ENCODE measurements around the gene SMLR1.
"Not testable (repeated sequence)": the region's sequence is repeated elsewhere in the genome, so short reads cannot be mapped to it uniquely, and the experiment has no call there.

Gene SMLR1

DNA sequence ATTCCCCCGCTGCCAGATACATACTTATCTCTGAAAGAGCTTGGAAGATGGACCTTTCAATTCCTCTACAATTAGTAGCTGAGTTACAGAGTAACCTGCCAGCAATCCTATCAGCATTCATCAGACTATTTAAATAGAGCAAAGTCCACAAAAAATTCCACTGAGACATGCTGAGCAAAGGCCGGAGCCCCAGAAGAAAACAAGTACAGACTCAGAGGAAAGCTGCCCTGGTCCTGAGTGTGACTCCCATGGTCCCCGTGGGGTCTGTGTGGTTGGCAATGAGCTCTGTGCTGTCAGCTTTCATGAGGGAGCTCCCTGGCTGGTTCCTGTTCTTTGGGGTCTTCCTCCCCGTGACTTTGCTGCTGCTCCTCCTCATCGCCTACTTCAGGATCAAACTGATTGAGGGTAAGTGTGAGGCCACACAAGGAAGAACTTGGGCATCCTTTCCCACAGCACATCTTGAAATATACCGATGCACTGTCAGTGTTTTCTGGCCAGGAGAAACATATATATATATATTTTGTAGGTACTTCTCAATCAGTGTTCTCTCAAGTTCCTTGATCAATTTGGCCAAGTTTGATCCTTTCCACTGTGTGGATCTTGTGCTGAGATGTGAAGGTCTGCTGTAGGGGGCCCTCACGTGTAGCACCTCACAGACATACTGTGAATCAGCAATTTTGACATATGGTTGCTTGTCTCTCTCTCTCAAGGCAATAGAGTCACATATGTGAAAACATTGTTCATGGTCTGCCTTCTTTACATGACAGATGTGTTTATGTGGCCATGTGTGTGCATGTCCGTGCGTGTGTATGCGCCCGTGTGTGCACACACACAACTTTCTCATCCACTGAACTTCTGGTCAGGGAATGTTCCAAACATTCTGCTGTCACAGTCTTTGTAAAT lies at the start of gene SMLR1:
Gene SMLR1 (plus strand): TSS at position 160 of the 903 bp plus-strand sequence. CDS start 8 bp downstream, at position 168.
- DNase-seq (ENCODE audit: low read depth in 2 of 2), result no peak

DNA sequence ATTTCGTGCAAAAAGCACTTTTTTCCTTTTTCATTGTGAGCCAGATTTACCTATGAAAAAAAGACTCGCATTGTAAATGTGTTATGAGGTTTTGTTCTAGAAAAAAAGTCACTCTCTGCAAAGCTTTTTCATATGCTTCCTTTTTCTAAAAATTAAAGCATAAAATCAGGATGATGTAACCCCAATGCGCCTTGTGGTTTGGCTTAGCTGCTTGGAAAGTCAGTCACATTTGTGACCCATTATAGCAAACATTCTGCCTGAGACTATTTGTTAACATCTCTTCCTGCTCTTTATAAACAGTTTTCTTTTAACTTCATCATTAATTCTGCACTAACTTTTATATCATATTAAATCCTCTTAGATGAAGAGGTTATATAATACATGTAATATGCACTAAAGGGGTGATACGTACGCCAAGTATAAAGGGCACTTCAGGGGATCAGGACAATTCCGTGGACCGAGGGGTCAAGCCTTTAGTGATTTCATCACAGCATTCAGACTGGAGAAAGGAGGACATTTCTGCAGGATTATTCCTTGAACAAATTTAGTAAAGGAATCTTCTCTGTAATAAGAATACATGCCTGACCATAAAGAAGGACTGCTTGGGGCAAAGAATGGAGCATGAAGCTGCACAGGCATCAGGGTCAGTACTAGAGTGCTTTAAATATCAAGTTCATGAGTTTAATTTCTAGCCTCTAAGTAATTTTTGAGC lies 48.1 kb upstream of the SMLR1 start:
- DNase-seq (ENCODE audit: low read depth in 2 of 2), result no peak

DNA sequence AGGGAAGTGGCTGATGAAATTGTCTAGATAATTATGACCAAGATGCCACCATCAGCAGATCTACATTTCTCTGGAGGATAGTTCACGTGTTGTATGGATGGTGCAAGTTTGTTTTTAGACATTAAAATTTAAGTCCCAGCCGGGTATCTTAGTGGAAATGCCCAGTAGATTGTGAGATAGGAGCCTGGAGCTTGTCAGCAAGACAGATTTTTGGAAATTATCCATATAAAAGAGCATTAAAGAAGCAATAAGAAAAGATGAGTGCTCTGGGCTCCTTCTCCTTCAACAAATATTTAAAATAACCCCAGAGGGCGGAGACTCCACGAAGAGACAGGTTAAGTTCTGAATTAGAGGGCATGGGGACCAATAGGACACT lies 47.6 kb upstream of the SMLR1 start:
- no peak for DNase-seq (ENCODE audit: low read depth in 2 of 2)

DNA sequence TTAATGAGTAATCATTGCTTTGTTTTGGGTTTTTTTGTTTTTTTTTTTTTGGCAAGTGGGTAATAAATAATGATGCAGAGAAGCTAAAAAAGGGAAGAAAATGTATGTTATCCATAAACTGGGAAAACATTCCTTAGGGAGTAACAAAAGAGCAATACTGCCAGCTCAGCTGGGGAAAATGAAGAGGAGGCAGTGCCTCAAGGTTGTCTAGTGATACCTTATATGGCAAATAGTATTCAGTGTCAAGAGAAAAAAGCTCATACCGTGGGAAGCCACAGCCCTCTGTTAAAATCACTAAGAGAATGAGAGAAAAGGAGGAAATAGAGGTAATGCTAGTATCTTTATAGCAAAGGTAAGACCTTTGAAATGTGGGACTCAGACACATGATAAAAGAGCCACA lies 47.1 kb upstream of the SMLR1 start:
- no peak for DNase-seq (ENCODE audit: low read depth in 2 of 2)

DNA sequence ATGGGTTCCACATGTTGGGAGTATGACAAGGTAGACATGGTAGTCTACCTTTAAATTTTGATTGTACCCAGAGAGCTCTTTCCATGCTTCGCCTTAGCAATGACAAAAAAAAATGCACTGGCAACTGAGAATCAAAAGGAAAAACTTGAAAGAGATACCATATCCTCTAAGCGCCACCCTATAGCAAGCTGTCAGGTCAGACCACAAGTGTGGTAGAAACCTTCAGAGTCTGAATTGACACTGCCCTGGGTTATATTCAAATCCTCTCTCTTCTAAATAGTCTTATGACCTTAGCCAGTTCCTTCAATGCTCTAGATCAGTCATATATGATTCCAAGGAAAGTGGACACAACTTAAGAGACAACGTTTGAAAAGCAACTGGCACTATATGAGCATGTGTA lies 45.6 kb upstream of the SMLR1 start:
- DNase-seq (ENCODE audit: low read depth in 2 of 2), result no peak

DNA sequence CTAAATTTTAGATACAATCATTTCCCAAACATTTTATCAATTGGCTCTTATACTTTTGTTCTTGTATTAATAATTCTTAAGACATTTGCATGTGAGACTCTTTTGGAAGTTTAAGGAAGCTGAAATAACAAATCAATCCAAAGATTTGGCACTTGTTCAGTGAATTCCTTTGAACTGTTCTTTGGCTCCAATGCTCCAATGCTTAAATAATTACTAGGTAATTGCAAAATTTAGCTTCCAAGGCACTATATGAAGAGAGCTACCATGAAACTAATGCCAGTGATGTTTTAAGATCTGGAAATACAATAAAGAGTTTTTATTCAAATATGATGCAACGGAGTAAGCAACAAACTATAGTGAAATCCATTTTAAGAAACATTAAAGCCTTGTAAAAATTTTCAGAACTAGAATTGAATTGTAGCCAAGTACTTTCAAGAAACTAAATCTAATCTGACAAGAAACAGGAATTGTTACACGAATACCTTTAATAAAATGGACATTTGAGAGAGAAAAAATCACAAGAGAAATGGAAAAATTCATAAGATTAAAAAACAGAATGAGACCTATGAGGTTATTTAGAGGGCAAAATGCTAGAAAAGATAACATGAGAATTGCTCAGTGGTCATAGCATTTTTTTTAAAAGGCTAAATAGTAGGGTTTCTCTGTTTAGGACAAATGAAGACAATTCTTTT lies 43.6 kb upstream of the SMLR1 start:
- no peak for DNase-seq (ENCODE audit: low read depth in 2 of 2)

DNA sequence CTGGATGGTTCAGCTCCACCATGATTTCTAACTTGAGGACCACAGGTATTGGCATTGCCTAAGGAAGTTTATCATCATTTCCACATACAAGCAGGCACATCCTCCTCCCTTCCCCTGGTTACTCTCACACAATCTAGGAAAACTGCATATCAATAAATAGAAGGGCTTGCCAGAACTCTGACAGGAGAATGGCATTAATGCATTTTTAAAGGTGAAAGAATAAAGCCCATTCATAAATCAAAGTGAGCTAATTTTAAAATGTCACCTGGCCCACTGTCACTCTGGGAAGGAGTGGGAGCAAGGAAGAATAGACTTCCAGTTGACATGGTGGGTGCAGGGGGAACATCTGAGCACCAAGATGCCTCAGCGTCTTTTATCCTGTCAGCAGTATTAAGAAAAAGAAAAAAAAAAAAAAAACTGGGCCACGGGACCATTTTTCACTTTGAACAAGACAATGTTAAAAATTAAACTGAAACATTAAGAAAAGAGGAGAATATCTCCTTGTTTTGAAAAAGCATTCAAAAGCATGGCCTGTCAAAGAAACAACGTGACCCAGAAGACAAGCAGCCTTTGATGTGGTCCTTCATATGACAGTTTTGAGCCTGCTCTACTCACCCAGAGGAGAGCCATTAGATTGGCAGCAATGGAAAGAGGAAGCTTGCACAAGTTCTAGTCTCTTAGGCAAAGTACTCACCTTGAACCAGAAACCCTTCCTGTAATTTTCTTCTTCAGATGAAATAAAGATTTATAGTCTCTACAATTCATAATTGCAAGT lies 39.3 kb upstream of the SMLR1 start:
- no peak for DNase-seq (ENCODE audit: low read depth in 2 of 2)

DNA sequence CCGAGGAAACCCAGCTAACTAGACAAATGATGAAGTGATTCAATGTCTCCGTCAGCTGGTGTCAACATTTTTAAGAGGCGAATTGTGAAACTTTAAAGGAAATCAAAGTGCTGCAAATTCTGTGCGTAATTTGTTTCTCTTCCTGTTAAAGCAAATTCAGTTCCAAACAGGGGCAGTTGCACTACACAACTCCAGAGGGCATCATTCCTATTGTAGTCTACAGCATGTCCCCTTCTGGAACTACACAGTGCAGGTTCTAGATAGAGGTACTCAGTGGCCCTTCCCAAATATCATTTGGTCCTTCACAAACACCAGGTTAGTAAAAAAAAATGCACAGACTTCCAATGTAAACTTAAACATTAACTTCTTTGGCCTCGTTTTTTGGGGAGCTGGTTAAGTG lies 38.3 kb upstream of the SMLR1 start:
- DNase-seq (ENCODE audit: low read depth in 2 of 2), result no peak

DNA sequence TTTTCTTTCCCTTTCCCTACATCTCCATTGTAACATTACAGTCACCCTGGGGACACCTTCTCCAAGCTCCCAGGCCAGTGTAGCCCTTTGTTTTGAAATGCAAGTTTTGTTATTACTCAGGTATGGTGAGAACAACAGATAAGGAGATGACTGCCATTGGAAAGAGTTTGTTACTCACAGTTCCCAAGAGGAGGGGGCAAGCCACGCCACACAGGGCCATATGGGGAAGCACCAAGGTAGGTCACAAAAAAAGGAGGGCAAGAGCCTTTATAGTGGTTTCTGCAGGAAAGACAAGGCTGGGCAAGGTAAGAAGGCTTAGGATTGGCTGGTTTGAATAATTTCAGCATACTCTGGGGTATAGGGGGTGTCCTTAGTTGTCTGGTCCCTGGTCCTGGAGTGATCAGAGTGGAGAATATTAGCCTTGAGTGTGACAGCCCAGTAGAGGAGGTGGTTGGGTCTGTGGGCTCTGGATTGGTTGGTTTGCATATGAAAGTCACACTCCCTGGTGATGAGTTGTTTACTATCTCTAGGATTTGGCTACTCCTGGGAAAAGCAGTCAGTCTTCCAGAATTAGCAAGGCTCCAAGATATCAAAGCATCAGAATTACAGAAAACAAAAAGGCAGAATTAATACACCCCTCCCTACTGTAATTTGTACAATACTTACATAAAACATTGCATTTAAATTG lies 33.1 kb upstream of the SMLR1 start:
- DNase-seq (ENCODE audit: low read depth in 2 of 2), result no peak

DNA sequence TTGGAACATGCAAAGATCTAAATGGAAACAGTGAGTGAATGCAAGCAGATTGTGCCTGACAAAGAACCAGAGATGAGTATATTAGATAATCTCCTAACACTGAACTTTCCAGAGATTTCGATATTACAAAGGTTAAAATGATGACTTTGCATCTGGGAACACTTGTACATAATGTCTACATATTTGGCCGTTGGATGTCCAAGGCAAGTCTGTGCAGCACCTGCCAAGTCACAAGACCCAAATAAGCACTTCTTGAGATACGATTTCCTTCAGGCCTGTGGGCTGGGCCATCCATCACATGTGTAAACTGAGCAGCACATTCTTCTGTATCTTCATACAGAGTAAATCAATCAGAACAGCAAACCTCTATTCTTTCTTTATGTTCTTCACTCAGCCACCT lies 32.5 kb upstream of the SMLR1 start:
- no peak for DNase-seq (ENCODE audit: low read depth in 2 of 2)

DNA sequence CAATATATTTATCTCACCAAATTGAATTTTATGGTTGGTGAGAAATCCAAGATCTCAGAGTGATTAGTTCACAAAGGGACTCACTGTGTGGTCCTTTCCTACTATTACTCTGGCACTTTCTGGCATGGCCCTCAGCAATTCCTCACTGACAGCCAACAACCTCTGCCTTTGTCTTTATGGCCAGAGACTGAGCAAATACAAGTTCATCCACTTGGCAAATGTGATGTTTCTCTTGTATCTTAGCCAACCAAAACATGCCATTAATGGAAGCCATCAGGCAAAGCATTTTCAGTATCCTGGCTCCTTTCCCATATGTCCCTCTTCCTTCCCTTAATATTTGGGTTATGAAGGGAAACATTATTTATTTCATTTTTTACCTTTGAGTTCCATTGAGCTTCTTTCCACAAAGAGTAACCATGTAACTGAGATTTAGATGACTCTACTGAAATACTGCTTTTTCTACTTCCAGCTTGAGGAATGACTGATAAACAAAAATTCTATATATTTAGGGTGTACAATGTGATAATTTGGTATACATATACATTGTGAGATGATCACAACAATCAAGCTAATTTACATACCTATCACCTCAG lies 30.8 kb upstream of the SMLR1 start:
- DNase-seq (ENCODE audit: low read depth in 2 of 2), result no peak

DNA sequence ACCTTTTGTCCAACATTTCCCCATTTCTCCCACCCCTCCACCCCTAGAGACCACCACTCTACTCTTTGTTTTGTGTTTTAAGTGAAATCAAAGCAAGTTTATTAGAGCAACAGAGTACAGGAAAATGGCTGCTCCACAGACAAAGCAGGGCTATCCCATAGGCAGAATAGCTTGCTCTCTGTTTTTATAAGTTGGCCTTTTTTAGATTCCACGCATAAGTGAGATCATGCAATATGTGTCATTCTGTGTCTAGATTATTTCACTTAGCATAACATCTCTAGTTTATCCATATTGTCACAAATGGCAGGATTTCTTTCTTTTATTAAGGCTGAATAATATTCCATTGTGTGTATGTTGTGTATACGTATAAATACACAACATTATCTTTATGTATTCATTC lies 30.1 kb upstream of the SMLR1 start:
- DNase-seq (ENCODE audit: low read depth in 2 of 2), result no peak

DNA sequence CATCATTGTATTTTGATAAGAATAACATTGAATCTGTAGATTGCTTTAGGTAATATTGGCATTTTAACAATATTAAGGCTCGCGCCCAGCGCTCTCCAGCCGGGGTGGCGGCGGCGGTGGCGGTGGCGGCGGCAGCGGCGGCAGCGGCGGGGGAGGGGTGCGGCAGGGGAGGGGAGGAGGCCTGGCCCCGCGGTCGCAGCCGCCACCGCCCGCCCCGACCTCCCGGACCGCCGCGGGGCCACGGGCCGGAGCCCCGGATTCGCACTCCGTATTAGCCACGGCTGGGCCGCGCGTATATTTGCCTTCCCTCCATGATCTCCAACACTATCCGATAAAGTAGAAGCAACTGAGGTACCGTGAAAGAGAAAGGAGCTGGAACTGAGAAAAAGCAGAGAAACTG lies 25.8 kb upstream of the SMLR1 start:
- not testable (repeated sequence) for DNase-seq (ENCODE audit: low read depth in 2 of 2)

DNA sequence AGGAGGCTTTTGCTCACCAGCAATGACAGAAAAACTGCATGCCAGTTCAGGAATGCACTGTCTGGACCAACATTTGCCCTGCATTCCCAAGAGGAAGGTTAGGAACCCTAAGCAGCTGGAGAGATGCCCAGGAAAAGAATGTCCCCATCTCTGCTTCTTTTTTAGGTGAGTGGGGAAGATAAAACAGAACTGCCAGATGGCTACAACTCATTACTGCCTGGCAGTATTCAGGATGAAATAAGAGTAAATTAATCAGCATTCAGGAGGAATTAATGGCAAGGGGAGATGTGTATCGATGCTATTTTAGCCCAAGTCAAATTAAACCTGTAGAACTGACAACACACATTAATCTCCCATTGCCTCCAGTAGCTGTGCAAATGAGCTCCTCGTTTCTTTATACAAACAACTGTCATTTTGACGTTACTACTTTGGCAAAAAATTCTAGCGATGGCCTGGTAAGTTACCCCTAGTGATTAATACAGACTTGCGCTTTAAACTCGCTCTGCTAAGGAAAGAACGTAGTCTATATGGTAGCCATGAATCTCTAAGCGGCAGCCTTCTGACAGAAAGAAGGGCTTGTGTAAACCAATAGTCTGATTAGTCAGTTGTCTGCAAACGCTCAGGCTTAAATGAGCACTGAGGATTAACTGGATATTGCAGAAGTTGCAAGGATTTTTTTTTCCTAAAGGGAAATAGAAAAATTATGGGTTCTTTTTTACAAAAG lies 16.7 kb upstream of the SMLR1 start:
- DNase-seq (ENCODE audit: low read depth in 2 of 2), result no peak

DNA sequence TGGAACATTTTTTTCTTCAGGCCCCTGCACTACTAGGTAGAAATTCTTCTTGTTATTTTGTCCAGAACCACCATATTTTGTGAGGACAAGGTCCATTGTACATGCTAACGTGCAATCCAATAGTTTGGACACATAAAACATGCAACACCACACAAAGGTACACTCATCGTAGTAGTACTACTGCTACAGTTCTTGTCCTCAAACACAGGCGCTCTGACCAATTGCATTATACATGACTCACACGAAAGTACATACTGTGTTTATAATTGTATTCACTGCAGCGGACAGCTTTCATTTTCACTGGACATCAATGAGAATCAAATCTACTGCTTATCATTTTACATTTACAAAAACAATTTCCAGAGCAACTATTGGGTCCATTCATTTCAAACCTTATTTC lies 15.3 kb upstream of the SMLR1 start:
- DNase-seq (ENCODE audit: low read depth in 2 of 2), result no peak

DNA sequence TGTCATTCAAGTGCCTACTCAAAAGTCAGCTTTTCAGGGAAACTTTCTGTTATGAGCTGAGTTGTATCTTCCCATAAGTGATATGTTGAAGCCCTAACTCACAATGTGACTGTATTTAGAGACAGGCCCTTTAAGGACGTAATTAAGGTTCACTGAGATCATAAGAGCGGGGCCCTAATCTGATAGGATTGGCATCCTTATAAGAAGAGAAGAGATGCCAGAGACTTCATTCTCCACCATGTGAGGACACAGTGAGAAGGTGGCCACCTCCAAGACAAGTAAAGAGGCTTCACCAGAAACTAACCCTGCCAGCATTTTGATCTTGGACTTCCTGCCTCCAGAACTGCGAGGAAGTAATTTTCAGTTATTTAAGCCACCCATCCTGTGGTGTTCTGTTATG lies 12.7 kb upstream of the SMLR1 start:
- no peak for DNase-seq (ENCODE audit: low read depth in 2 of 2)

DNA sequence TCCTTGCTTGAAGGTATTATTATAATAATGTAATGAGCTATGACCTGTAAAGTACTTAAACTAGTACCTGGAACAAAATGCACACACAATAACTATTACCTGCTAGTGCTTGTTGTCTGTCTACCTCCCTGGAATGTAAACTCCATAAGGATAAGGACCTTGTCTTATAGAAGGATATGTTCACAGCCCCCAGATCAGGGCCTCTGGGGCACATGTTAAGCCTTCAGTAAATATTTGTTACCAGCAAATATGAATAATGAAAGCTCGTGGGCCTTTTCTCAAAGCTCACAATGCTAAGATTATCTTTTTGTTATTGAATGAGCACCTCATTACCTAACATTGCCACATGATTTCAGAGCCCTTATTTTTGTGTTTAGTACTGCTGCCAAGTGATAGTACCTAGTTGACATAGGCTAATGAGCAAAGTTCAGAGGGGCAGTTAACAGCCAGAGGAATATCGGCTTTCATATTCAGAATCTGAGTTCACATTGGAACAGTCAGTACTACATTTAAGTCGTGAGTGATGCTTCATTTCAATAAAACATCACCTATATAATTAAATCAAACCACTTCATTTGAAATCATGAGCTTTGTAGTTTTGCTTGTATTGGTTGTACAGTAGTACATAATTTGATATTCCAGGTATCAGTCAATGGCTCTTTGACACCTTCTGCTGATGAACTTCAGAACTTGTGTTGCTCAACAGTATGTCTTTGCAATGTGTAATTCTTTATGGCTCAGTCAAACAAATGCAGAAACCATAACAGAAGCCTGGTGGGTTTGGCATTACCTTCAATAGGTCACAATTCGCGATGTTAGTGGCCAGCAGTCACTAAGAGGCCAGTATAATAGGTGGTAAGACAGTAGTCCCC lies 11.8 kb upstream of the SMLR1 start:
- no peak for DNase-seq (ENCODE audit: low read depth in 2 of 2)

DNA sequence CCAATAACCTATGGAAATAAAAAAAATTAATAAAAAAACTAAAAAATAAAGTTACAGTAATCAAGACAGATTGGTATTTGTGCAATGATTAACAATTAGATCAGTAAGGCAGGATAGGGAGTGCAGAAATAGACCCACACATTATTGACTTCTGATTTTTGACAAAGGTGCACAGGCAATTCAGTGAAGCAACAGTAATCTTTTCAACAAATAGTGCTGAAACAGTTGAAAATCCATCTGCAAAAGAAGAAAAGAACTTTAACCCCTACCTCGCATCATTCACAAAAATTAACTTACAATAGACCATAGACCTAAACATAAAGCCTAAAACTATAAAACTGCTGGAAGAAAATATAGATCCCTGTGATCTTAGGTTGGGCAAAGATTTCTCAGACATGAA lies 4.5 kb upstream of the SMLR1 start:
- DNase-seq (ENCODE audit: low read depth in 2 of 2), result no peak

DNA sequence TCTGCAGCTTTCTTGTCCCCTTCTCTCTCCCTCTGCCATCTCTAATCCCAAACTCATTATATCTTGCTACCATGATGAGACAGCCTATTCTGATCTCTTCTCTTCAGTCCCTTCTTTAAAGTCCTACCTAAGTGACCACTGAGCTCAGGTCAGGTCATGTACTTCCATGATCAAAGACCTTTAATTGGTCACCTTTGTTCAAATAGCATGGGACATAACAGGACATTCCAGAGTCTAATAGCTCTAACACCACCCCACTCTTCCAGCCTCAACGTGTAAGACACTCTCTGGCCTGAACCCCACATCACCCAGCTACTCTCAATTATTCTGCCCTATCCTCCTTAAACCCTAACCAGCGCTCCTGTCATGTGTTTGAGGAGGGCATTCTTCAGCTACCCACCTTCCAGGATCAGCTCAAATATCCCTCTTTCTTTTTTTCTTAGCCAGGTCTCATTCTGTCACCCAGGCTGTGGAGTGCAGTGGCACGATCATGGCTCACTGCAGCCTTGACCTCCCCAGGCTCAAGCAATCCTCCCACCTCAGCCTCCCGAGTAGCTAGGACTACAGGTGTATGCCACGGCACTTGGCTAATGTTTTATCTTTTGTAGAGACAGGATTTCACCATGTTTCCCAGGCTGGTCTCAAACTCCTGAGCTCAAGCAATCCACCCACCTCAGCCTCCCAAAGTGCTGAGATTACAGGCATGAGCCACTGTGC lies 2.1 kb upstream of the SMLR1 start:
- no peak for DNase-seq (ENCODE audit: low read depth in 2 of 2)
